ENCODE data around the gene HBE1. TPM values are rescaled to one million over a fixed set of nuclear protein-coding genes. Genes with fewer than 3 reads are reported as not detected.
"Not testable (repeated sequence)": the region's sequence is repeated elsewhere in the genome, so short reads cannot be mapped to it uniquely, and the experiment has no call there.

Gene HBE1
- total RNA-seq, 1 donor from 2014 or later = not detected

- Mint-ChIP-seq H3K4me1 (peaks cover 3% of the 10 kb centered on the region), H3K27me3 (no peaks in the 10 kb centered on the region), H3K27ac (no peak overlapping the region), H3K4me3 (no peak overlapping the region), H3K9me3 (no peaks in the 10 kb centered on the region), H3K36me3 (ENCODE audit: low read depth) (no peaks in the 10 kb centered on the region)
- DNase-seq = no peak
- intact Hi-C loops (cut with micrococcal nuclease) = no loop called here
Measured at GRCh38 chr11:5279471-5280090, 9.8 kb upstream of the HBE1 start.

GRCh38 chr11:5277807-5278382 lies 8.2 kb upstream of the HBE1 start:
- no peaks in the 10 kb centered on the region for H3K27me3 Mint-ChIP-seq
- no peaks in the 10 kb centered on the region for H3K36me3 Mint-ChIP-seq (ENCODE audit: low read depth)
- H3K9me3 Mint-ChIP-seq = no peaks in the 10 kb centered on the region
- DNase-seq = no peak
- no peak overlapping the region for H3K4me3 Mint-ChIP-seq
- peaks cover 3% of the 10 kb centered on the region for H3K4me1 Mint-ChIP-seq
- H3K27ac Mint-ChIP-seq = no peak overlapping the region
- intact Hi-C loops (cut with micrococcal nuclease) = no loop called here

- H3K4me1 Mint-ChIP-seq = peaks cover 3% of the 10 kb centered on the region
- H3K27me3 Mint-ChIP-seq = no peaks in the 10 kb centered on the region
- no peak for DNase-seq
- H3K9me3 Mint-ChIP-seq = no peaks in the 10 kb centered on the region
- intact Hi-C loops (cut with micrococcal nuclease) = no loop called here
- H3K27ac Mint-ChIP-seq = no peak overlapping the region
- no peaks in the 10 kb centered on the region for H3K36me3 Mint-ChIP-seq (ENCODE audit: low read depth)
- H3K4me3 Mint-ChIP-seq = no peak overlapping the region
Measured at GRCh38 chr11:5276697-5277096, 7.0 kb upstream of the HBE1 start.

- DNase-seq = no peak
- intact Hi-C loops (cut with micrococcal nuclease) = no loop called here
- H3K9me3 Mint-ChIP-seq = no peaks in the 10 kb centered on the region
- H3K27me3 Mint-ChIP-seq = no peaks in the 10 kb centered on the region
- no peaks in the 10 kb centered on the region for H3K36me3 Mint-ChIP-seq (ENCODE audit: low read depth)
- H3K4me3 Mint-ChIP-seq = no peak overlapping the region
- peaks cover under 1% of the 10 kb centered on the region for H3K4me1 Mint-ChIP-seq
- no peak overlapping the region for H3K27ac Mint-ChIP-seq
Measured at GRCh38 chr11:5275369-5276110, 5.8 kb upstream of the HBE1 start.

- H3K27me3 Mint-ChIP-seq = no peaks in the 10 kb centered on the region
- DNase-seq = no peak
- no peaks in the 10 kb centered on the region for H3K4me1 Mint-ChIP-seq
- no peaks in the 10 kb centered on the region for H3K9me3 Mint-ChIP-seq
- no peak overlapping the region for H3K4me3 Mint-ChIP-seq
- intact Hi-C loops (cut with micrococcal nuclease) = no loop called here
- no peaks in the 10 kb centered on the region for H3K36me3 Mint-ChIP-seq (ENCODE audit: low read depth)
- no peak overlapping the region for H3K27ac Mint-ChIP-seq
Measured at GRCh38 chr11:5274395-5274794, 4.7 kb upstream of the HBE1 start.

GRCh38 chr11:5272395-5273017 lies 2.8 kb upstream of the HBE1 start:
- peaks cover 2% of the 10 kb centered on the region for H3K27me3 Mint-ChIP-seq
- no peaks in the 10 kb centered on the region for H3K36me3 Mint-ChIP-seq (ENCODE audit: low read depth)
- H3K27ac Mint-ChIP-seq = no peak overlapping the region
- H3K4me1 Mint-ChIP-seq = no peaks in the 10 kb centered on the region
- H3K4me3 Mint-ChIP-seq = no peak overlapping the region
- intact Hi-C loops (cut with micrococcal nuclease) = no loop called here
- no peaks in the 10 kb centered on the region for H3K9me3 Mint-ChIP-seq
- DNase-seq = no peak

GRCh38 chr11:5267033-5267563 lies 2.6 kb downstream of the HBE1 start:
- Mint-ChIP-seq H3K27me3 (peaks cover 3% of the 10 kb centered on the region), H3K27ac (no peak overlapping the region), H3K36me3 (ENCODE audit: low read depth) (no peaks in the 10 kb centered on the region), H3K4me1 (no peaks in the 10 kb centered on the region), H3K4me3 (no peak overlapping the region), H3K9me3 (no peaks in the 10 kb centered on the region)
- no peak for DNase-seq
- intact Hi-C loops (cut with micrococcal nuclease) = no loop called here

- peaks cover 3% of the 10 kb centered on the region for H3K27me3 Mint-ChIP-seq
- intact Hi-C loops (cut with micrococcal nuclease) = no loop called here
- no peaks in the 10 kb centered on the region for H3K4me1 Mint-ChIP-seq
- no peak for DNase-seq
- H3K4me3 Mint-ChIP-seq = no peak overlapping the region
- H3K27ac Mint-ChIP-seq = no peak overlapping the region
- H3K9me3 Mint-ChIP-seq = no peaks in the 10 kb centered on the region
- H3K36me3 Mint-ChIP-seq (ENCODE audit: low read depth) = no peaks in the 10 kb centered on the region
Measured at GRCh38 chr11:5266609-5267008, 3.1 kb downstream of the HBE1 start.

GRCh38 chr11:5265832-5266231 lies 3.9 kb downstream of the HBE1 start:
- no peak for DNase-seq
- H3K9me3 Mint-ChIP-seq = peaks cover 4% of the 10 kb centered on the region
- H3K27ac Mint-ChIP-seq = no peak overlapping the region
- H3K4me1 Mint-ChIP-seq = no peaks in the 10 kb centered on the region
- intact Hi-C loops (cut with micrococcal nuclease) = no loop called here
- H3K36me3 Mint-ChIP-seq (ENCODE audit: low read depth) = no peaks in the 10 kb centered on the region
- H3K4me3 Mint-ChIP-seq = no peak overlapping the region
- H3K27me3 Mint-ChIP-seq = peaks cover 3% of the 10 kb centered on the region

- no peaks in the 10 kb centered on the region for H3K36me3 Mint-ChIP-seq (ENCODE audit: low read depth)
- H3K9me3 Mint-ChIP-seq = peaks cover 4% of the 10 kb centered on the region
- intact Hi-C loops (cut with micrococcal nuclease) = no loop called here
- H3K27ac Mint-ChIP-seq = no peak overlapping the region
- H3K27me3 Mint-ChIP-seq = no peaks in the 10 kb centered on the region
- H3K4me3 Mint-ChIP-seq = no peak overlapping the region
- H3K4me1 Mint-ChIP-seq = no peaks in the 10 kb centered on the region
- no peak for DNase-seq
Measured at GRCh38 chr11:5258543-5259262, 11.0 kb downstream of the HBE1 start.

GRCh38 chr11:5257296-5257695 lies 12.4 kb downstream of the HBE1 start:
- Mint-ChIP-seq H3K36me3 (ENCODE audit: low read depth) (no peaks in the 10 kb centered on the region), H3K27ac (no peak overlapping the region), H3K4me3 (no peak overlapping the region), H3K27me3 (no peaks in the 10 kb centered on the region), H3K4me1 (no peaks in the 10 kb centered on the region), H3K9me3 (peaks cover 4% of the 10 kb centered on the region)
- intact Hi-C loops (cut with micrococcal nuclease) = no loop called here
- DNase-seq = no peak

GRCh38 chr11:5254646-5255413 lies 14.9 kb downstream of the HBE1 start, which contains the start of gene HBG2:
HBG2 (minus strand) TSS chr11:5254781; CDS start chr11:5254728, 53 bp downstream.
- DNase-seq; H3K27me3 Mint-ChIP-seq; H3K36me3 Mint-ChIP-seq (ENCODE audit: low read depth); intact Hi-C loops (cut with micrococcal nuclease); H3K4me1 Mint-ChIP-seq; H3K9me3 Mint-ChIP-seq; H3K4me3 Mint-ChIP-seq; H3K27ac Mint-ChIP-seq: not testable (repeated sequence)

GRCh38 chr11:5254023-5254422 lies 15.7 kb downstream of the HBE1 start:
- H3K9me3 Mint-ChIP-seq, H3K4me3 Mint-ChIP-seq: not testable (repeated sequence)

More at GRCh38 chr11:5254023-5254422, 15.7 kb downstream of the HBE1 start:
- H3K4me1 Mint-ChIP-seq; H3K27ac Mint-ChIP-seq; DNase-seq; H3K27me3 Mint-ChIP-seq; intact Hi-C loops (cut with micrococcal nuclease); H3K36me3 Mint-ChIP-seq (ENCODE audit: low read depth): not testable (repeated sequence)
